GM19438 (cell line): Measurements from ENCODE around the gene CCDC9B.

Experiments used
- ATAC-seq: cut with Tn5 transposase; IDR thresholded peaks from one replicate; pipeline ENCODE4 v1.9.1; 2021; ENCODE audit warnings: low read depth; ENCODE audit not compliant: unreplicated experiment

Gene CCDC9B

GRCh38 chr15:40345867-40346578 lies 5.3 kb upstream of the CCDC9B start:
- ATAC-seq = no peak

- ATAC-seq = no peak
These were observed 4.6 kb upstream of the CCDC9B start for GRCh38 chr15:40345225-40345866.

DNA sequence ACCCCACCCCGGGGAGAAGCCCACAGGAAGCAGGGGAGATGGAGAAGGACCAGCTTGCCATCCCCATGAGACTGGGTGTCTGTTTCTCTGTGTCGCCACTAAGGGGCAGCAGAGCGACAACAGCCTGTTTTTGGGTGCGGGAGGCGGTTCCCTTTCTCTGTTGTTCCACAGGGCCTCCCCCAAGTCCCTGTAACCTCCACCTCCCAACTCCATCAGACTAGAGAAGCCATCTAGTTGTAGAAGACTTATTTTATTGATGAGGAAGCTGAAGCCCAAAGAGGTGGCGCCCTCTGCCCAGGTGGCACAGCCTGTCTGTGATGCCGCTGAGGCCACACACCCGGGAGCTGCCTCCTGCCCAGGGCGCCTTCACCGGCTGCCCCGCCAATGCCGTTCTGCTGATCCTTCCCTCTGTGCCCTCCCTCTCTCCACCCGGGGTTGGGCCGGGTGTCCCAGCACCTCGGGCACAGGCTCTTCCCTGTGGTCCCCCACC lies 3.9 kb upstream of the CCDC9B start:
- ATAC-seq = no peak

GRCh38 chr15:40344217-40344616 lies 3.5 kb upstream of the CCDC9B start:
- no peak for ATAC-seq

DNA sequence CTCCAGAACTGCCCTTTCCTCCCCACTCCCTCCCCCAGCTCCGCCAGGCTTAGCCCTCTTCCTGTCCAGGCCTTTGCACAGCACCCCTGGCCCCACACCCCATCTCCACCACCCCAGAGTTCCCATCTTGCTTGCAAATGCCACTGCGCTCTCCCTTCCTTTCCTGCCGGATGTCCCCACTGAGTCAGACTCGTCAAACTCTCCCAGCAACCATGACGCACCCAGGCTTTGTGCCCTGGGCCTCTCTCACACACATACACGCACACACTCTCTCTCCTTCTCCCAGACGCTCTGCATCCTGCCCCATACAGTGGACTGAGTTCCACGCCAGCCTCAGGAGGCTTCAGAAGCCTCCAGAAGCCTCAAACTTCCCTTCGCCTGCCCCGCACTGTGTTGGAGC lies 2.8 kb upstream of the CCDC9B start:
- ATAC-seq = no peak

DNA sequence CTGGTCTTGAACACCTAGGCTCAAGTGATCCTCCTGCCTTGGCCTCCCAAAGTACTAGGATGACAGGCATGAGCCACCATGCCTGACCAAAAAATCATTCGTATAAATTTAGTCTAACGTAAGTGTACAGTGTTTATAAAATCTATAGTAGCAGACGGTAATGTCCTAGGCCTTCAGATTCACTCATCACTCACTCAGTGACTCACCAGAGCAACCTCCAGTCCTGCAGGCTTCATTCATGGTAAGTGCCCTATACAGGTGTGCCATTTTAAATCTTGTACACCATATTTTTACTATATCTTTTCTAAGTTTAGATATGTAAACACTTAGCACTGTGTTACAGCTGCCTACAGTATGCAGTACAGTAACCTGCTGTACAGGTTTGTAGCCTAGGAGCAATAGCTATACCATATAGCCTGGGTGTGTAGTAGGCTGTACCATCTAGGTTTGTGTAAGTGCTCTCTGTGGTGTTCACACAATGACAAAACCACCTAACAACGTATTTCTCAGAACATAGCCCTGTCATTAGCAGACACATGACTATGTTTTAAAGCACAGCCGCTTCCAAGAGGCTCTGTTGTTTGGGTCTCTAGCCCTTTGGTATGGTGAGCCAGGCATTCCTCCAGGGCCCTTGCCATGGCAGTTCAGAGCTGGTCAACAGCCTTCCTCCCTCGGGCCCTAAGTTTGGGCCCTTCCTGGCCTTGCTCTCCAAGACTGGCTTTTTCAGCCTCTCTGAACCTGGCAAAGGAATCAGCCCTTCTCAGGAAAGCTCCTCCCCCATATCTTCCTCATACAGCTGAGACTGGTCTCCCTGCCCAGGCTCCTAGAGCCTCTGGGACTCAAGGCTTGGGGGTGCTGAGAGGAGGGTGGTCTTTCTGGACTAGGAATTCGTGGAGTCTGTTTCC lies 1.9 kb upstream of the CCDC9B start:
- no peak for ATAC-seq

GRCh38 chr15:40340038-40340739 lies 550 bp downstream of the CCDC9B start:
- ATAC-seq = no peak

- no peak for ATAC-seq
These were observed 1.2 kb downstream of the CCDC9B start for GRCh38 chr15:40339621-40339945.

DNA sequence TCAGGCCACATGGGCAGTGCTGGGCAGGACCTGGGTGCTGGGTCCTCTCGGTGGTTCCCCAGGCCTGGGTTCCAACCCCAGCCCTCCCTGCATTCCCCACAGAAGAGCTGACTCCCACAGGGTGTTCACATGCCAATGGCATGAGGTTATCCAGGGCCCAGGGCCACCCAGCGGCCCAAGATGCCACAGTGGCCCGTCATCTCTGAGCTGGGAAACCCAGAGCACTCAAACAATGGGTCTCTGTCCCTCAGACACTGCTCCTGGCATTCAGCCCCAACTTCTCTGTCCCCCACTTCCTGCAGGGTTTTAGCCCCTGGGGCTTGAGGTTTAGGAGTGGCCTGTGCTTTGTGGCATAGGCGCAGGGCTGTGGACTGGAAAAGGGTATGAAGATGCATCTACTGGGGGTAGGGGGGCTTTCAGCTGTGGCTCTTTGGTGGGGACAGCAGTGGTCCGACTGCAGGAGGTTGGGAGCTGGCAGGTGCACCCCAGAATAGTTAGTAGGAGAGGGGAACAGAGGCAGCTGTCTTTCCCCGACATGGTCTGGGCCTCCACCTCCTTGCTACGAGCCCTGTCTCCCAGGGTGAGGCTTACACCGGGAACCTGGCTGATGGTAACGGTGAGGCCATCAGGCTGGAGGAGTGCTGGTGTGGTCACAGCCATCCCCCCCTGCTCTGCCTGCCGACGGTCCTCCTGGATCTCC lies 1.7 kb downstream of the CCDC9B start:
- no peak for ATAC-seq

DNA sequence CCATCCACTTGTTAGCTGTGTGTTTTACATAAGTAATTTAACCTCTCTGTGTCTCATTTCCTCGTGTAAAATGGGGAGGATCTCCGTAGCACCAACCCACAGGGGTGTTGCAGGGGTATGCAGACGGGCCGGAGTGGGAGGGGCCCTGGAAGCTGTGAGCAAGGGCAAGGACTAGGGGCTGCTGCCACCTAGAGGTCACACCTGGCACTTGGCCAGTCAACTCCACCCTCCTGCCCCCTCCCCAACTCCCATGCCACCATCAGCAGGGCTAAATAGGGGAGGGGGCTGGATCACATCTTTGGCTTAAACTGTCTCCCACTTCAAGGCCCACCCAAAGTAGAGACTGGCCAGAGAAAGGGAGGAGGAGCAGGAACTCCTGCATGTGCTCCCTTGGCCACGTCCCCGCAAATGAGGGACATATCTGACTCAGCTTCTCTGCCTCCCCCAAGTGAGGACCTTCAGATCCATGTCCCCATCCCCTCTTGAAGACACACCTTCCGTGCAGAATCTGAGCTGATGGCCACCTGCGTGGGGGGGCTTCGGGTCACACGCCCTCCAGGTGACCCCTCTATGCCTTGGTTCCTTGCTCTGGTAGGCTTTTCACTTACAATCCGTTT lies 2.6 kb downstream of the CCDC9B start:
- no peak for ATAC-seq

GRCh38 chr15:40337597-40337996 lies 3.1 kb downstream of the CCDC9B start:
- ATAC-seq = no peak

GRCh38 chr15:40336744-40337122 lies 4.0 kb downstream of the CCDC9B start:
- no peak for ATAC-seq

GRCh38 chr15:40335938-40336743 lies 4.6 kb downstream of the CCDC9B start:
- no peak for ATAC-seq

- ATAC-seq = no peak
These were observed 5.6 kb downstream of the CCDC9B start for GRCh38 chr15:40334941-40335795.

- no peak for ATAC-seq
These were observed 6.2 kb downstream of the CCDC9B start for GRCh38 chr15:40334541-40334940.

GRCh38 chr15:40333922-40334492 lies 6.7 kb downstream of the CCDC9B start:
- no peak for ATAC-seq

- ATAC-seq = no peak
These were observed 8.5 kb downstream of the CCDC9B start for GRCh38 chr15:40332113-40332781.
